Raji (cell line): ENCODE measurements around the gene IL9R.

Experiments
- POLR2A ChIP-seq: IDR thresholded peaks from 2 replicates; pipeline ENCODE4 v1.6.1; 2011; ENCODE audit warnings: low read depth, low read length, control low read depth; ENCODE audit not compliant: insufficient read depth

Gene IL9R

GRCh38 chrX:155995321-155995875, 2.1 kb upstream of the IL9R start:
- no peak for TF ChIP-seq POLR2A

- TF ChIP-seq POLR2A = no peak
Observed at GRCh38 chrX:155998116-155998515, 620 bp downstream of the IL9R start.

- TF ChIP-seq POLR2A = no peak
Observed at GRCh38 chrX:155998761-155999510, 1.4 kb downstream of the IL9R start.

- TF ChIP-seq POLR2A = no peak
Observed at GRCh38 chrX:156000361-156000926, 2.9 kb downstream of the IL9R start.

- TF ChIP-seq POLR2A = no peak
Observed at GRCh38 chrX:156001001-156001666, 3.6 kb downstream of the IL9R start.

- no peak for TF ChIP-seq POLR2A
Observed at GRCh38 chrX:156001667-156002021, 4.1 kb downstream of the IL9R start.

GRCh38 chrX:156002507-156002906, 5.0 kb downstream of the IL9R start:
- no peak for TF ChIP-seq POLR2A

- no peak for TF ChIP-seq POLR2A
Observed at GRCh38 chrX:156003486-156004185, 6.1 kb downstream of the IL9R start.

- no peak for TF ChIP-seq POLR2A
Observed at GRCh38 chrX:156004256-156004655, 6.8 kb downstream of the IL9R start.

GRCh38 chrX:156004740-156005139, 7.2 kb downstream of the IL9R start:
- no peak for TF ChIP-seq POLR2A

- no peak for TF ChIP-seq POLR2A
Observed at GRCh38 chrX:156005144-156005543, 7.6 kb downstream of the IL9R start.

GRCh38 chrX:156008915-156009314, 11.4 kb downstream of the IL9R start:
- no peak for TF ChIP-seq POLR2A
